SW 1271 (cell line): ENCODE results near the gene LRIG1.

Source experiments
- DNase-seq, 2 experiments: peaks; one replicate each; lab custom pipeline; 2025; lab: John Stamatoyannopoulos, UW

Gene LRIG1

GRCh38 chr3:66489115-66489514, 11.7 kb downstream of the LRIG1 start:
- DNase-seq, result no peak

DNA sequence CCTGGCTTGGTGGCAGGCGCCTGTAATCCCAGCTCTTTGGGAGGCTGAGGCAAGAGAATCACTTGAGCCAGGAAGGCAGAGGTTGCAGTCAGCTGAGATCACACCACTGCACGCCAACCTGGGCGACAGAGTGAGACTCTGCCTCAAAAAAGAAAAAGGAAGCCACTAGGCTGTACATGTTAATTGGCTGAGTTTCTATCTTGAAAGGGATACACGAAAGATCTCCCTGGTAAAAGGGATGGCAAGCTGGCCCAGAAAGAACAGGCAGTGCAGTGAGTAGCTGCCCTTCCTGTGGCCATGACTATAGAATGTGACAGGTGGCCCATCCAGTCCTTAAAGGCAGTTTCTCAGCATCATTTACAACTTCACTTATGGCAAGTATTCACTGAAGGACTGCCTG, 12.3 kb downstream of the LRIG1 start:
- no peak for DNase-seq

DNA sequence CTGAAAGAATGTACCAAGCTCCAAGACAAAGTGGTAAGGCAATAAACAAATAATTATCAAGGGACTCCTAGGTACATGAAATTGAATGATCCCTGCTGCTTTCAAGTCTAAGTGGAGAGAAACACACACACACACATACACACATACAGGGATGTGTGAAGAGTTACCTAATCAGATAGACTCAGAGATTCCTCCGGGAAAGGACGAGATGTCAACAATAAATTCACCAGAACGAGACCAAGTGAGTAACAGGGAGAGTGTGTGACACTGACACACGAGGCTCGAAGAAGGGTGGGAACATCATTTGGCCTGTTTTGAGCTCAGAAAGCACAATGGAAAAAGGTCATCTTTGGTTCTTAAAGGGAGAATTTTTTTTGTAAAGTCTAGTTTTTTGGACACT, 13.4 kb downstream of the LRIG1 start:
- no peak for DNase-seq

- no peak for DNase-seq
Measured at GRCh38 chr3:66486646-66487045, 14.2 kb downstream of the LRIG1 start.

DNA sequence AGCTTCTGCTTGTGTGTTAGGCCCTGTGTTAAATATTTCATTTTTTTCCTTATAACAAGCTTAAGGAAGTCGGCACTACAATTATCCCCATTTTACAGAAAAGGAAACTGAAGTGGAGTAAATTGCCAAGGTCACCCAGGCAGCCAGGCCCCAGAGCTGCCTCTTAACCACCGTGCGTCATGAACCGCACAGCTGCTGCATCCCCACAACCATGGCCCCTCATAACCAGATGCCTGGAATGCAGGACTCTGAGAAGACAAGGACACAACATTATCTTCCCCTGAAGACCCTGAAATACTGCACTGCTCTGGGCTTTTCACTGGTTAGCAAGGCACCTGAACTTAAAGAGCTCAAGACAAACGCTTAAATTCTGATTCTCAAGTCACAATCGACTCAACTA, 14.6 kb downstream of the LRIG1 start:
- no peak for DNase-seq

GRCh38 chr3:66485291-66485968, 15.4 kb downstream of the LRIG1 start:
- no peak for DNase-seq

DNA sequence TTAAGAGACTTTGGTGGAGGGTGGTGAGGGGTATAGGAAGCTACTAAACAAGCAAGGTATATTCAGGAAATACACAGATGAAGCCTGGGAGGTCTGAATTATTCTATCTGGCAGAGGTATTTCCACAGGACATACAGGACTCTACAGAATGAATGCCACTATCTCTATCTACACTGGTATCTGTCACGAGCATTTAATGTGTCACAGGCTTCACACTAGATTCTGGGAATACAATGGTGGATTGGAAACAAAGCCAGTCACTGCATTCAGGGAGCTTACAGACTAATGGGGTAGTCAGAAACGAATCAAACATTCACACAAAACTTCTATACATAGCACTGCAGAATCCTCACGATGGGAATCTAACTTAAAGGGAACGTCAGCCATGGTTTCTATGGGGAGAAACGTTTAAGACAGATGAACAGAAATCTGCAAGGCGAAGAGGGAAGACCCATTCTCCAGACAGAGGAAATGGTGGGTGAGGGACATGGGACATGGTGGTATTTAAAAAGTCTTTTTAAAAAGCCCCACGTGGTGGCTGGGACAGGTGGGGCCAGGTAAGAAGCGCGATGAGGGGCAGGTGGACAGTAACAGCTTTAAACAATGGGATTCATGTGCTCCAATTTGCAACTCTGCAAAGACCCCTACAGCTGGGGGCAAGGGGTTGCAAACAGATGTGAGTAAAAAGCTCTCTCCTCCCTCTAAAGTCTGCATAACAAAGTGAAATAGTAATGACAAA, 16.5 kb downstream of the LRIG1 start:
- no peak for DNase-seq

- no peak for DNase-seq
Measured at GRCh38 chr3:66483409-66483906, 17.4 kb downstream of the LRIG1 start.

DNA sequence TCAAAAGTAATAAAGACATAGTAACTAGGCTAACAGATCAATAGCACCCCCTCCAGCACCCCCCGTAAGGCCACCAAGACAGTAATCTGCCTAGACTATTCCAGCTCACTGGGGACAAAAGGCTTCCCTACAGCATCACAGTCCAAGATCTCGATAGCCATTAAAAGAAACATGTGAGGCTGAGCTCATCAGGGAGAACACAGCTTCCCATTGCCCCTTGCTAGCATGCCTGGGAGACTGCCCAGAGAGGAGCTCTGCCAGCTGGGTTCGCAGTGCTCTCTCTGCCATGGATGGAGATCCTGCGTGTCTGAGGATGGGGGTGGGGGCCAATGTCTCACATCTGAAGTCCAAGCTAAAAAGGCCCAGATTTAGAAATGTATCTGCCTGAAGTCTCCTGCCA, 17.8 kb downstream of the LRIG1 start:
- DNase-seq, result no peak

GRCh38 chr3:66482018-66482404, 18.8 kb downstream of the LRIG1 start:
- DNase-seq, result no peak

- no peak for DNase-seq
Measured at GRCh38 chr3:66481071-66482017, 19.5 kb downstream of the LRIG1 start.

- DNase-seq, result no peak
Measured at GRCh38 chr3:66480666-66481065, 20.2 kb downstream of the LRIG1 start.

DNA sequence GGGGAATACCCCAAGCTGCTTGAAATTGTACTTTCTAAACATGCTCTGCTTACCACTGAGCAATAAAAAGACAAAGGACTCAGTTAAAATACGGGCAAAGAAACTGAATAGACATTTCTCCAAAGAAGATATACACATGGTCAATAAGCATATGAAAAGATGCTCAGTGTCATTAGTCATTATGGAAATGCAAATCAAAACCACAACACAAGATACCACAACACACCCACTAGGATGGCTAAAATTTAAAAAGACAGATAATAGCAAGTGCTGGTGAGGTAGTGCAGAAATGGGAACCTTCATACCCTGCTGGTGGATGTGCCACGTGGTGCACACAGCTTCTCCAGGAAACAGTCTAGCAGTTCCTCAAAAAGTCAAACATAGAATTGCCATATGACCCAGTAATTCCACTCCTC, 21.3 kb downstream of the LRIG1 start:
- DNase-seq, result no peak

DNA sequence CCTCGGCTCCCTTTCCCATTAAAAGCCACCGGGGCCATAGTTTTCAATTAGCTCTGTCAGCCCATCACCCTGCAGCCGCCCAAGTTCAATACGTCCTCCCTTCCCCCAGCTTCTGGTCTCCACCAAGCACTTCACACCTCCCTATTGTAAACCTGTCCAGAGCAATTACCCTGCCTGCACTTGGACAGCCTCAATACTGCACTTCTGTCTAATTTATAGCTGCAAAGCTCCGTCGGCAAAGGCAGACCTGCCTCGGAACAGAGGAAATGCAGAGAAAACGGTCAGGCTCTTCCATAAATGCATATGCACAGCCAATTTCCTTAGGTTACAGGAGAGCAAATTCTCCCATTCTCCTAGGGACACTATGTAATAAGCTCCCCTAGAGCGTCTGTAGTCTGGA, 21.9 kb downstream of the LRIG1 start:
- DNase-seq, result no peak

- DNase-seq, result no peak
Measured at GRCh38 chr3:66477856-66478255, 23.0 kb downstream of the LRIG1 start.

DNA sequence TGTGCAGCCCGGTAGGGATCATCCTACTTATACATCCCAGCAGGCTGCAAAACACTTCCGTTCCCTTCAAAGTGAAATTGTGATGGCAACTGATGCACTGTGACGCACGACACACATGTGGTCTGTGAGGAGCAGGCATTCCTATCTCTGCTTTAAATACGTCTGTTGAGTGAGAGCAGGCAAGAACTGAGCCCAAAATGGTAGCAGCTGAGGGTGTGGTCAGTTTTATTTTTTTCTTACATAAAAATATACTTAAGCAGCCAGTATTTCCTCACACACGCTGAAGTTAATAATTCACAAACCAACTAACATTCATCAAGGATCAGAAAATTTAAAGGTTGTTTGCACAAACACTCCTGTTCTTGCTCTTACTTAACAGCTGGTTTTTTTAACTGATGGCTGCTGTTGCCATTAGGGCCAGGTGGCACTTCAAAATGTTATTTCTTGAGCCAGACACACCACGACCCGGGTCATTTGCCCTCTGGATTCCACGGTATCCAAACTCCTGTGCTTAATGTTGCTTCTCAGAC, 23.9 kb downstream of the LRIG1 start:
- DNase-seq, result no peak

DNA sequence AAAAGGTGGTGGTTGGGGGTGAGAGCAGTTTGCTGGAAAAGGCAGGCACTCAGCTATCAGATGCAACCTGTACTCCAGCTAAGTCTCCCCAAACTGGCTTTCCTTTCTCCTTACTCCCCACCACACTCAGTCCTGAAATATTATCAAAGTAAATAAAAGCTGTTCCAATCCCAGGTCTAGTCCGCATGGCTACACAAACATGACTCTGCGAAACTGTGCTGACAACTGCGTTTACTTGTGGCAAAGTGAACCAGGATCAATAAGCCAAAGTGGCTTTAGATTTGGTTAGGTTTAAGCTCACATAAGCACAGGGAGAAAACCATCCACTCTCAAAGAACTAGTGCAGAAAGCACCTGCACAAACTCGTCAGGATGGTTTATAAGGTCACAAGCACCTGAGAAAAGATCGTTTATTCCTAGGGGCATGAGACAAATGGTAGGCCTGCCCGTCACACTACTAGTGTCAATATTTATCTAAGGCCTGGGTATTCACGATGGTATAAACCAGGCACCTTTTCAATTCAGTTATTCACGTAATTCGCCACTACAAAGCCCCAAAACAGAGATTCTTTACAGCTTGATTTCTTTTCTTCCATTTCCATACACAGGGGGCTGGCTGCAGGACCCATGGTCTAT, 25.3 kb downstream of the LRIG1 start:
- no peak for DNase-seq

- no peak for DNase-seq
Measured at GRCh38 chr3:66473692-66474091, 27.1 kb downstream of the LRIG1 start.

GRCh38 chr3:66473181-66473580, 27.6 kb downstream of the LRIG1 start:
- no peak for DNase-seq

DNA sequence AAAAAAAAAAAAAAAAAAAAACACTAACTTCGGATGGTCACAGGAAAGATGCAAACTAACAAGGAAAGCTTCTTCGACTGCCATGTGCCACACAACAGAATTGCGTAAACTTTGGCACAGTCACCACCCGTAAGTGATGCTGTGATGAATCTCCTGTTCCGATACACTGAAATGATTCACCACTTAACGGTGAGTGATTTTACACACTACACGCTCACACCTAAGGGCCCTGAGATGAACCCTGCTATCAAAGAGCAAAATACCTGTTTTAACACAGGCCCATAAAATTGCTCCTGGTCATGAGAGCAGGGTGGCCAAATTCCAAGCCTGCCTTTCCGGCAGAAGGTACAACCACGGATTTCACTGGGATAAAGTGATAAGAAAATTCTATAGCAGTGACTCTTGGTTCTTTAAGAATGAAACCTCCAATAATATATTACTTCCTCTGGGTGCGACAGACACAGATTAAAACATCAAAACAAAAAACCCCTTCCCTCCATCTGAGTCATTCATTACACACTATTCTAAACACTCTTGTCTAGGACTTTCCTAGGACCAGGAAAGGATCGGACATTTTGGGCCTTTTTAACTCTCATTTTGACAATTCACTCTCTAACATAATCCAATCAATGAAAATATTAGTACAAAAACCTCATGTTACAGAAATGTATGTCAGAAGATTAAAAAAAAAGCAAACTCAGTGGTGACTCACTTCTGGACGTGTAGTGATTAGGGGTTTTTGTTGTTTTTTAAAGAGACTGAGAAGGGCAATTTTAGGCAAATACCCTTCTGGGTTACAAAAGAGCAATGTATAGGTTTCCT, 28.3 kb downstream of the LRIG1 start:
- DNase-seq, result no peak
